ENCODE results near the gene SLC30A2. TPM values are rescaled to one million over a fixed set of nuclear protein-coding genes. Genes with fewer than 3 reads are reported as not detected.

The SLC30A2 gene
- total RNA-seq, 4 donors from 2014 or later, result not detected

DNA sequence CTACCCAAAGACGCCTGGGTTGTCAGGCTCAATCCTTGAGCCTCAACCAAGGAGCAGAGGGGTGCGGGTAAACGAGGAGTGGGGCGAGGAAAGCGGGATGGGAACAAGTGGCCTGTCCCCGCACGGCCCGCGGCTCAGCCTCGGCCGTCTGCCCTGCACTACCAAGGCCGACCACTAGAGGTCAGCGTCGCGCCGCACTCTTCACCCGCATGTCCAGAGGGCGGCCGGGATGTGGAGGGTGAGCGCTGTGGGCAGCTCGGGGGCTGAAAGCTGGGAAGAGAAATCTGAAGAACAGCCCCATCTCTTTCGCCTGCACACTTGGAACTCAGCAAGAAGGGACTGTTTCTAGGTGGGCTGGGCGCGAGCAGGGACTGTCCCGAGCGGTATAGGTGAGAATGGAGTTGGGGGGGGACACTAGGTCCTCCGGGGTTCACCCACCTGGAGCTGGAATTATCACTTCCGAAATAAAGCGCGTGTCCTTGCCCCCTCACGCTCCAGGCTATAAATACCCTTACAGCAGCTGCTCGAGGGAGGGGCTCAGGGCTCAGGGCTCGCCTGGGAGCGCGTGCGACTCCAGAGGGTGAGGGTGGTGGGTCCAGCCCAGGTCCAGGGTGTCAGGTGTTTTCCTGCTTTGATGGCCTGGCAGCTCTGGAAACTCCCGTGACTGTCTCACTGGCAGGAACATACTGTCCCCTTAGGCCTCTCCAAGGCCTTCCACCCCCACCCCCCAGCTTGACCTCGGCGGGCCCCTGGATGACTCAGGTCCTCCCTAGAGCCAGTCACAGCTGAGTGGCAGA lies 9.8 kb downstream of the SLC30A2 start:
- DNase-seq, result no peak
- peak overlapping the region; percentile 65 to 92 (median 88) for H3K27ac ChIP-seq
- peak overlapping the region; percentile 57 to 92 (median 88) for H3K4me3 ChIP-seq
- no peaks in the 10 kb centered on the region for H3K36me3 ChIP-seq
- H3K9me3 ChIP-seq, result no peaks in the 10 kb centered on the region
- no peak for TF ChIP-seq POLR2A (IDR thresholded peaks at IDR 0.05)
- TF ChIP-seq, protein P1, sequence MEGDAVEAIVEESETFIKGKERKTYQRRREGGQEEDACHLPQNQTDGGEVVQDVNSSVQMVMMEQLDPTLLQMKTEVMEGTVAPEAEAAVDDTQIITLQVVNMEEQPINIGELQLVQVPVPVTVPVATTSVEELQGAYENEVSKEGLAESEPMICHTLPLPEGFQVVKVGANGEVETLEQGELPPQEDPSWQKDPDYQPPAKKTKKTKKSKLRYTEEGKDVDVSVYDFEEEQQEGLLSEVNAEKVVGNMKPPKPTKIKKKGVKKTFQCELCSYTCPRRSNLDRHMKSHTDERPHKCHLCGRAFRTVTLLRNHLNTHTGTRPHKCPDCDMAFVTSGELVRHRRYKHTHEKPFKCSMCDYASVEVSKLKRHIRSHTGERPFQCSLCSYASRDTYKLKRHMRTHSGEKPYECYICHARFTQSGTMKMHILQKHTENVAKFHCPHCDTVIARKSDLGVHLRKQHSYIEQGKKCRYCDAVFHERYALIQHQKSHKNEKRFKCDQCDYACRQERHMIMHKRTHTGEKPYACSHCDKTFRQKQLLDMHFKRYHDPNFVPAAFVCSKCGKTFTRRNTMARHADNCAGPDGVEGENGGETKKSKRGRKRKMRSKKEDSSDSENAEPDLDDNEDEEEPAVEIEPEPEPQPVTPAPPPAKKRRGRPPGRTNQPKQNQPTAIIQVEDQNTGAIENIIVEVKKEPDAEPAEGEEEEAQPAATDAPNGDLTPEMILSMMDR (IDR thresholded peaks at IDR 0.05), result peak; percentile 99 to 100 (median 99)
- 54% methylated on average over 5 of the region's 39 CpGs; no CpG with 5 or more reads in 1 of the 2 donors for WGBS, 2 donors
- H3K4me1 ChIP-seq, result peaks cover 10 to 23% (median 12%) of the 10 kb centered on the region in 3 donors
- intact Hi-C loops (cut with DNase I), result no loop called here
- H3K27me3 ChIP-seq, result peaks cover 0 to 63% (median 0%) of the 10 kb centered on the region in 4 donors

- Histone ChIP-seq H3K27me3 (peaks cover 0 to 64% (median 0%) of the 10 kb centered on the region in 4 donors), H3K9me3 (no peaks in the 10 kb centered on the region), H3K27ac (peak overlapping the region; percentile 65 to 92 (median 88)), H3K4me1 (peaks cover 10 to 23% (median 12%) of the 10 kb centered on the region in 3 donors), H3K36me3 (no peaks in the 10 kb centered on the region), H3K4me3 (peak overlapping the region; percentile 57 to 92 (median 88))
- DNase-seq, result peak; percentile 64
- TF ChIP-seq, protein P1 (IDR thresholded peaks at IDR 0.05), result no peak
- TF ChIP-seq POLR2A (IDR thresholded peaks at IDR 0.05), result peak in 2 of 4 donors; percentile 44 to 75
- WGBS, 2 donors, result 0 to 4% methylated on average over 2 to 5 of the region's 60 CpGs
- intact Hi-C loops (cut with DNase I), result no loop called here
Measured at GRCh38 chr1:26035203-26035958, 10.5 kb downstream of the SLC30A2 start.

DNA sequence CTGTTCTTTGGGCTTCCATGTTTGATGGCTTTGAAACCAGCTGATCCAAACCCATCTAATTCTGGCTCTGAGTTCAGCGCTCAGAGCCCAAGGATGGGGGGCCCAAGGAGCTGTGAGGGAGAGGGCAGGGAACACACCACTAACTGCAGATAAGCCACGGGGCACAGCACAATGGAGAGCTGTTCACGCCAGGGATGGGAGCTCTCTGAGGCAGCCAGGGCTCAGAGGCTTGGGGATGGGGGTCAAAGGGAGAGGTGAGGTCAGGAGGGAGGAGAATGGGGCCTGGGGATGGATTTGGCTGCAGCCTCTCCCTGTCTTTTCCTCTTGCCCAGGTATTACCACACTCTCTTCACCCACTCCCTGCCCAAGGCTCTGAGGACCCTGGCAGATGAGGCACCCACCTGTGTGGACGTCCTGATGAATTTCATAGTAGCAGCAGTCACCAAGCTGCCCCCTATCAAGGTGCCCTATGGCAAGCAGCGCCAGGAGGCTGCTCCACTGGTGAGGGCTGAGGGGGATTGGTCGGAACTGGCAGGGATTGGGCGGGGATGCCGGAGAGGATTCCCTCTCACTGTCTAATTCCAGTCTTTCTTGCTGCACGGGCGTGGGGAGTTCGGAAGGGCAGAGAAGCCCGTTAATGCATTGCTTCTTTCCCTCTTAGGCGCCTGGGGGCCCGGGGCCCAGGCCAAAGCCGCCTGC lies 11.3 kb downstream of the SLC30A2 start:
- DNase-seq, result no peak
- intact Hi-C loops (cut with DNase I), result loop anchor here (5.0 kb wide), 1 partner anchor 123 kb away; the partner anchor contains the start of gene FAM110D
- 2 to 56% methylated on average over 3 to 10 of the region's 15 CpGs for WGBS, 2 donors

GRCh38 chr1:26032656-26033357 lies 13.1 kb downstream of the SLC30A2 start:
- no peak overlapping the region for H3K27ac ChIP-seq
- intact Hi-C loops (cut with DNase I), result loop anchor here (5.0 kb wide), 1 partner anchor 124 kb away; the partner anchor contains the start of gene FAM110D
- 70 to 75% methylated on average over 8 to 9 of the region's 12 CpGs for WGBS, 2 donors
- no peaks in the 10 kb centered on the region for H3K9me3 ChIP-seq
- H3K27me3 ChIP-seq, result peaks cover 0 to 51% (median 0%) of the 10 kb centered on the region in 4 donors
- H3K4me1 ChIP-seq, result peaks cover 10 to 23% (median 12%) of the 10 kb centered on the region in 3 donors
- H3K36me3 ChIP-seq, result no peaks in the 10 kb centered on the region
- DNase-seq, result no peak
- no peak overlapping the region for H3K4me3 ChIP-seq
- TF ChIP-seq POLR2A (IDR thresholded peaks at IDR 0.05), result no peak
- TF ChIP-seq, protein P1 (IDR thresholded peaks at IDR 0.05), result no peak

More for the DNA sequence above, 11.3 kb downstream of the SLC30A2 start:
- H3K27me3 ChIP-seq, result peaks cover 0 to 63% (median 0%) of the 10 kb centered on the region in 4 donors
- peak overlapping the region; percentile 57 to 92 (median 88) for H3K4me3 ChIP-seq
- H3K36me3 ChIP-seq, result no peaks in the 10 kb centered on the region
- H3K9me3 ChIP-seq, result no peaks in the 10 kb centered on the region
- peaks cover 10 to 23% (median 12%) of the 10 kb centered on the region in 3 donors for H3K4me1 ChIP-seq
- TF ChIP-seq POLR2A (IDR thresholded peaks at IDR 0.05), result no peak
- TF ChIP-seq, protein P1 (IDR thresholded peaks at IDR 0.05), result no peak
- H3K27ac ChIP-seq, result peak overlapping the region; percentile 65 to 92 (median 88)

Measured in esophagus squamous epithelium (tissue), 5 donors.